HCT116 (cell line): Measurements from ENCODE around the gene MDM2. TPM values are rescaled to one million over a fixed set of nuclear protein-coding genes. Genes with fewer than 3 reads are reported as not detected.

ENCODE experiments used
- ATAC-seq: fragments of 200-7000 bp; cut with Tn5 transposase; 2 replicates; pipeline ENCODE4 v1.9.1; 2020; ENCODE audit warnings: mild to moderate bottlenecking, moderate library complexity
- BruUV-seq: library from RNA; stranded (reverse); fragments of 400-500 nt; replicated peaks from 2 replicates; lab custom pipeline; 2021; lab: Mats Ljungman, UMichigan
- CTCF ChIA-PET: fragments of 300-600 bp; sonication (Branson Sonifier 250); formaldehyde crosslinking; loops from one replicate; lab custom pipeline; 2021; ENCODE audit warnings: antibody characterized with exemption; lab: Charles Lee
- POLR2A ChIA-PET: fragments of 300-600, 350-600 bp; sonication (Branson Sonifier 250); formaldehyde crosslinking; loops from one replicate; lab custom pipeline; 2021; ENCODE audit warnings: antibody characterized with exemption; lab: Charles Lee
- RAD21 ChIA-PET, 2 experiments: fragments of 300-600 bp; sonication (Branson Sonifier 250); formaldehyde crosslinking; loops; one replicate each; lab custom pipeline; 2023; ENCODE audit warnings: low total read pairs in 2 of 2; ENCODE audit not compliant: uncharacterized antibody in 2 of 2, unreplicated experiment in 2 of 2, low non-redundant PET in 1 of 2; lab: Charles Lee
- DNase-seq: peaks from one replicate; pipeline ENCODE4 v3.0.0-alpha.2; 2010; ENCODE audit warnings: low read depth, low spot score
- H2AFZ ChIP-seq: fragments of 200-600 bp; shearing (Covaris generic), sonication (generic); 2 replicates; pipeline ENCODE4 v1.6.1; 2017; ENCODE audit warnings: low read depth, mixed run types, mixed read lengths, antibody characterized with exemption, low read length; ENCODE audit not compliant: poor library complexity, severe bottlenecking
- H3K27ac ChIP-seq: 2 replicates; pipeline ENCODE4 v1.5.1; 2012; ENCODE audit warnings: low read depth, low read length
- H3K27me3 ChIP-seq: fragments of 200-600 bp; sonication (generic); 2 replicates; pipeline ENCODE4 v1.6.1; 2016; ENCODE audit warnings: mixed run types, low read length, mixed read lengths; ENCODE audit not compliant: insufficient read depth
- H3K36me3 ChIP-seq, 2 experiments: fragments of 200-500 bp in 1 of 2; fragments of 200-600 bp in 1 of 2; sonication (Bioruptor generic) in 1 of 2; sonication (generic) in 1 of 2; 2 replicates each; pipeline versions ENCODE4 v1.5.1 to v1.6.1; 2014 to 2016; ENCODE audit warnings: low read length in 2 of 2, inconsistent platforms in 1 of 2, mixed read lengths in 1 of 2, mixed run types in 1 of 2; ENCODE audit not compliant: insufficient read depth in 2 of 2, control insufficient read depth in 1 of 2
- H3K4me1 ChIP-seq, 2 experiments: fragments of 200-600 bp in 1 of 2; sonication (generic) in 1 of 2; 2 replicates each; pipeline versions ENCODE4 v1.5.1 to v1.6.1; 2012 to 2017; ENCODE audit warnings: low read length in 2 of 2, inconsistent platforms in 1 of 2, mild to moderate bottlenecking in 1 of 2, mixed read lengths in 1 of 2, mixed run types in 1 of 2, moderate library complexity in 1 of 2; ENCODE audit not compliant: insufficient read depth in 2 of 2, control insufficient read depth in 1 of 2
- H3K4me2 ChIP-seq: fragments of 200-600 bp; sonication (generic); 2 replicates; pipeline ENCODE4 v1.6.1; 2017; ENCODE audit warnings: mixed run types, low read length, mixed read lengths
- H3K4me3 ChIP-seq, 2 experiments: fragments of 200-600 bp in 1 of 2; sonication (generic) in 1 of 2; replicated peaks in 1 of 2; 2 replicates each; pipeline ENCODE4 v1.5.1; 2011 to 2016; ENCODE audit warnings: low read length in 2 of 2, control low read depth in 1 of 2, low read depth in 1 of 2, mild to moderate bottlenecking in 1 of 2, mixed read lengths in 1 of 2, mixed run types in 1 of 2
- H3K79me2 ChIP-seq: fragments of 200-600 bp; sonication (generic); 2 replicates; pipeline ENCODE4 v1.6.1; 2017; ENCODE audit warnings: mild to moderate bottlenecking, mixed run types, low read length, moderate library complexity, mixed read lengths; ENCODE audit not compliant: insufficient read depth
- H3K9ac ChIP-seq: fragments of 200-600 bp; sonication (generic); 2 replicates; pipeline ENCODE4 v1.6.1; 2016; ENCODE audit warnings: low read length, mixed read lengths
- H3K9me2 ChIP-seq: fragments of 200-600 bp; sonication (generic), shearing (Covaris generic); 2 replicates; pipeline ENCODE4 v1.6.1; 2017; ENCODE audit warnings: mixed run types, mild to moderate bottlenecking, moderate library complexity; ENCODE audit not compliant: insufficient read depth
- H3K9me3 ChIP-seq, 2 experiments: fragments of 200-500 bp in 1 of 2; fragments of 200-600 bp in 1 of 2; sonication (Bioruptor generic) in 1 of 2; sonication (generic) in 1 of 2; 2 replicates each; pipeline ENCODE4 v1.6.1; 2014 to 2017; ENCODE audit warnings: low read length in 2 of 2, mixed read lengths in 2 of 2, inconsistent platforms in 1 of 2, low read depth in 1 of 2, mild to moderate bottlenecking in 1 of 2, mixed run types in 1 of 2, moderate library complexity in 1 of 2; ENCODE audit not compliant: control insufficient read depth in 1 of 2, insufficient read depth in 1 of 2
- H4K20me1 ChIP-seq: fragments of 200-600 bp; sonication (generic), shearing (Covaris generic); 2 replicates; pipeline ENCODE4 v1.6.1; 2017; ENCODE audit warnings: mixed run types, mild to moderate bottlenecking, moderate library complexity; ENCODE audit not compliant: insufficient read depth
- CBX3 ChIP-seq: IDR thresholded peaks from 2 replicates; pipeline ENCODE4 v1.6.1; 2012; ENCODE audit warnings: low read depth
- CEBPB ChIP-seq: IDR thresholded peaks from 2 replicates; pipeline ENCODE4 v1.6.1; 2012; ENCODE audit warnings: low read depth
- EGR1 ChIP-seq: IDR thresholded peaks from 2 replicates; pipeline ENCODE4 v1.6.1; 2012; ENCODE audit warnings: low read depth
- JUND ChIP-seq: IDR thresholded peaks from 2 replicates; pipeline ENCODE4 v1.6.1; 2012
- POLR2AphosphoS5 ChIP-seq: IDR thresholded peaks from 2 replicates; pipeline ENCODE4 v1.6.1; 2011; ENCODE audit warnings: mild to moderate bottlenecking, low read depth, low read length, moderate library complexity
- REST ChIP-seq: IDR thresholded peaks from 2 replicates; pipeline ENCODE4 v1.6.1; 2012; ENCODE audit warnings: low read depth
- intact Hi-C: fragments of 100-400 bp; cut with micrococcal nuclease; formaldehyde crosslinking; loops from 2 replicates; pipeline ENCODE4 v1.10.0; 2022
- total RNA-seq: library from RNA; stranded (reverse); gene quantifications from one replicate; pipeline ENCODE4 v1.2.1, GENCODE V29; 2021; ENCODE audit not compliant: unreplicated experiment

MDM2 gene
- total RNA-seq, 1 experiment from 2014 or later = 170 TPM

- no peak for TF ChIP-seq EGR1
- no peak for TF ChIP-seq CBX3
These were observed 63.9 kb downstream of the MDM2 start (continued) for GRCh38 chr12:68871921-68872320.

- no peak overlapping the region for H3K27ac ChIP-seq
- no TSS peak for BruUV-seq
- DNase-seq (no peak), ATAC-seq (no peak)
- TF ChIP-seq CEBPB = no peak
- no peak for TF ChIP-seq JUND
- no peak for TF ChIP-seq POLR2AphosphoS5
- H2AFZ ChIP-seq = no peak overlapping the region
- intact Hi-C loops = loop anchor here (5.0 kb wide), 1 partner anchor 284 kb away; no protein-coding TSS in a partner anchor
- no peak overlapping the region for H3K4me2 ChIP-seq
- H3K36me3 ChIP-seq = no peaks in the 10 kb centered on the region
- no peaks in the 10 kb centered on the region for H3K4me1 ChIP-seq
- RAD21 ChIA-PET = no interaction called here
- no peaks in the 10 kb centered on the region for H3K79me2 ChIP-seq
- H3K9ac ChIP-seq = no peak overlapping the region
- CTCF ChIA-PET = no interaction called here
- H4K20me1 ChIP-seq = no peaks in the 10 kb centered on the region
- H3K9me3 ChIP-seq = peaks cover 0 to under 1% of the 10 kb centered on the region in 2 experiments; a peak in 1 of 4 replicates
- H3K9me2 ChIP-seq = no peaks in the 10 kb centered on the region
- POLR2A ChIA-PET = no interaction called here
- no peak overlapping the region for H3K4me3 ChIP-seq
- H3K27me3 ChIP-seq = no peaks in the 10 kb centered on the region
These were observed 65.3 kb downstream of the MDM2 start for GRCh38 chr12:68873316-68873715.

- intact Hi-C loops = no loop called here
- H3K36me3 ChIP-seq = no peaks in the 10 kb centered on the region
- H3K27me3 ChIP-seq = no peaks in the 10 kb centered on the region
- no peak overlapping the region for H2AFZ ChIP-seq
- H3K27ac ChIP-seq = no peak overlapping the region
- H3K9me2 ChIP-seq = no peaks in the 10 kb centered on the region
- POLR2A ChIA-PET = no interaction called here
- TF ChIP-seq REST = no peak
- TF ChIP-seq, all 23 proteins: peak for 0
- BruUV-seq = no TSS peak
- Histone ChIP-seq H3K9me3 (peaks cover 0 to 7% of the 10 kb centered on the region in 2 experiments; a peak in 1 of 4 replicates), H4K20me1 (no peaks in the 10 kb centered on the region), H3K9ac (no peak overlapping the region), H3K79me2 (no peaks in the 10 kb centered on the region), H3K4me3 (no peak overlapping the region), H3K4me2 (no peak overlapping the region), H3K4me1 (no peaks in the 10 kb centered on the region)
- ChIA-PET RAD21 (no interaction called here), CTCF (no interaction called here)
- ATAC-seq = no peak
- DNase-seq = no peak
These were observed 68.5 kb downstream of the MDM2 start for GRCh38 chr12:68876461-68876860.
